AML-193 (cell line): ENCODE measurements around the gene EVPLL.
"Not testable (repeated sequence)": the region's sequence is repeated elsewhere in the genome, so short reads cannot be mapped to it uniquely, and the experiment has no call there.

Experiments used
- DNase-seq, 2 experiments: peaks; one replicate each; lab custom pipeline; 2025; lab: John Stamatoyannopoulos, UW

Gene EVPLL

DNA sequence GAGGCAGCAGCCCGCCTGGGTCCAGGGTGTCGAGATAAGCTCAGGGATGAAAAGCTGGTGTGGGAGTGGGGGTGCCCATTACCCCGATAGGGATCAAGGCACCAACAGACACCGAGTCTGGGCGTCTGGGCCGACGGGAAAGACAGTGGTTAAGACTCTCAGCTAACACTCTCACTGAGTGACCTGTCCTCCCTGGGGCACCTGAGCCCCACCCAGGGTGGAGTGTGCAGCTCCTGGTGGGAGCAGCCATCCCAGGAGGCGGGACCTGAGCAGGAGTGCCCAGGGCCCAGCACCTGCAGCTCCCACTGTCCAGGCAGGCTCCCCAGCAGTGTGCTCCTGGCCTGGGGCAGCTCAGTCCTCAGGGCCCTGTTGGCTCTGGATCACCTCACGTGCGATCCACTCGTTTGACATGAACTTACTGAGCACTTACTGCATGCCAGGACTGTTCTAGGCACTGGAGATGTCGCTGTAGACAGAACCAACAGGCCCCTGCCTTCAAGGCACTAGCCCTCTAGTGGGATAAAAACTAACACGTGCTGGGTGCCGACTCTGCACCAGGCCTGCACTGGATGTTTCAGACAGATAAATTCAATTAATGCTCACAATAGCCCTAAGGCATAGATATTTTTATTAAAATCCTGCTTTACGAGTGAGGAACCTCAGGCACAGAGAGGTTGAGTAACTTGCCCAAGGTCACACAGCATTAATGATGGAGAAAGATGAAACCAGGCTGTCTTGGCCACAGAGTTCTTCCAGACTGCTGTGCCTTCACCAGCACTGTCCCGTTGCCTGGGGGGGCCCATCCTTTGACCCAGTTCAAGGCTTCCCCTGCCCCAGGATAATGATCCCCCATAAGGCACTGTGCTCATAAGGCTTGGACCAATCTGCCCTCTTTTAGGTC lies 1.9 kb downstream of the EVPLL start:
- no peak for DNase-seq

DNA sequence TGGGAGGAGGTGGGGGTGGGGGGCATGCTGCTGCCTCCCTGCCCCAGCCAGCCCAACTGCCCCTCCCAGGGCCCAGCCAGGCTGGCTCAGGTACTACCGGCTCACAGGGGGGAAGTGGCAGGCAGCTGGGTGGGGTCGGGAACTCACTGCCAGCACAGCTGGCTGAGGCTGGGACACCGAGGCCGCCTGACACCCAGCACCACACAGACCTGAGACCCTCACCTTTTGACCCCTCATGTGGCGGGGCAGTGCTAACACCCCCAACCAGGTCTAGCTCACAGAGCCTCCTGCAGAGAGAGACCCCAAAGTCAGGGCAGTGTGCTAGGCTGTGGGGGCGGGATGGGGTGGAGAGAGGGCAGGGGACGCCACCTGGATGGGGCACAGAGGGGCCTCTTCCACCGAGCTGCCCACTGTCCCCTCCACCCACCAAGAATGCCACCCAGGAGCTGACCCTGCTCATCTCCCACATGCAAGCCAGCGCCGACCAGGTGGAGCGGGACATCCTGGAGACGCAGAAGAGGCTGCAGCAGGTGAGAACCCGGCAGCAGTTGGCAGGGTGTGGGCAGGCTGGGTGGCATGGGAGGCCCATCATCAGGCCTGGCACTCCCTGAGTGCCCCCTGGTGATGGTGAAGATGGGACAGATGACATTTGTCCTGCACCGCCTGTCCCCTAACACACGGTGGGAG lies 3.0 kb downstream of the EVPLL start:
- DNase-seq, result no peak

DNA sequence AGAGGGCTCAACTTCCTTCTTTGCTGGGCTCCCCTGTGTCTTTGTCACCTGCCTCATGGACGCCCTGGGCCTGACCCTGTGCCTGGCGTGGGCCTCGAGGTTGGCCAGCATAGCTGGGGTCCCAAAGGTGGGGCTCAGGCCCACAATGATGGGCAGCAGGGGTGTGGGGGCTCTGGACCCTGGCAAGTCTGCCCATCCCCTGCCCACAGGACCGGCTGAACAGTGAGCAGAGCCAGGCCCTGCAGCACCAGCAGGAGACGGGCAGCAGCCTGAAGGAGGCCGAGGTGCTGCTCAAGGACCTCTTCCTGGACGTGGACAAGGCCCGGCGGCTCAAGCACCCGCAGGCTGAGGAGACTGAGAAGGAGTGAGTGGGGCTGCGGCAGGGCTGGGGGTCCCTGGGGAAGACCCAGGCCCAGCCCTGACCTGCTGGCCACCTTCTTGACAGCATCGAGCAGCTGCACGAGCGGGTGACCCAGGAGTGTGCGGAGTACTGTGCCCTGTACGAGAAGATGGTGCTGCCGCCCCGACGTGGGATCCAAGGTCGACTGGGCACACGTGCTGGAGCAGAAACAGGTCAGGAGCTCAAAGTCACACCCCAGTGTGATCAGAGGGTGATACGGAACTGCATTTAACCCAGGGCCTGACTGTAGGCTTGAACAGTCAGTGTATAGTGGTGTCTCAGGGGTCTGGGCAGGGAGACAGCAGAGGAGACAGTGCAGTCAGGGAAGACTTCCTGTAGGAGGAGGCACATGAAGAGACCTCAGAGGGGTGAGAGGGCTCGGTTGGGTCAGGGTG lies 3.8 kb downstream of the EVPLL start:
- DNase-seq, result no peak

DNA sequence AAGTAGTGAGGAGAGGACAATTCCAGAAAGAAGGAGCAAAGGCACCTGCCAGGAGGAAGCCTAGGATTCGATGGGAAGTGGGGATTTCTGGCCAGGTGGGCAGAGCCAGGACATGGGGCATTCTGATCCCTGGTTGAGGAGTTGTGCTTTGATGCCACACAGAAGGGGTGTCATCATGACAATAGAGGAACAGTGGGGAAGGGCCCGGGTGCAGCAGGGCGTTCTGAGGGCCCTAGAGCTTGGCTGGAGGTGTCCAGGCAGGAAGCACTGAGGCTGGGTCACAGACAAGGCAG lies 4.3 kb downstream of the EVPLL start:
- DNase-seq, result no peak

DNA sequence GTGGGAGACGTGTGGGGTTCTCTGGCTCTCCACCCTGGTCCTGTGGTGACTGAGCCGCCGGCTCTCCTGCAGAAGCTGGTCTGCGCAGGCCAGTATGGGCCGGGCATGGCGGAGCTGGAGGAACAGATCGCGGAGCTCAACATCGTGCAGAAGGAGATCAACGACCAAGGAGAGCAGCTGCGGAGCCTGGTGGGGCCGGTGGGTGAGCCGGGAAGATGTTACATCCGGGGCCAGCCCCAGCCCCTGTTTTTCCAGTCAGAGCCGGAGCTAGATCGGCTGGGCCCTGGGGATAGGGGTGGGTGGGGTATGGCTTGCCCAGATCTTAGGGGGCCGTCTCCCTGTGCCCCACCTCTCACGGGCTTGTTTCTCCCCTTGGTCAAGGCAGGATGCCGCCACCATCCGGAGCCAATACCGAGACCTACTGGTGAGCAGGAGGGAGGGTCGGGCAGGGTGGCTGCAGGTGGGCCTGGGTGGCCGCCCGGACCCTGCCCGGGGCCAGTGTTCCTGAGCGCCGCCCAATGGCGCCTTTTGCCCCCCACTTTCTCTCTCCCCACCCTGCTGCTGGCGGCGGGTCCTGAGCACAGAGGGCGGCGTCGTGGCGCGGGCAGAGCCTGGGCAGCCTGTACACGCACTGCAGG lies 5.0 kb downstream of the EVPLL start:
- no peak for DNase-seq

DNA sequence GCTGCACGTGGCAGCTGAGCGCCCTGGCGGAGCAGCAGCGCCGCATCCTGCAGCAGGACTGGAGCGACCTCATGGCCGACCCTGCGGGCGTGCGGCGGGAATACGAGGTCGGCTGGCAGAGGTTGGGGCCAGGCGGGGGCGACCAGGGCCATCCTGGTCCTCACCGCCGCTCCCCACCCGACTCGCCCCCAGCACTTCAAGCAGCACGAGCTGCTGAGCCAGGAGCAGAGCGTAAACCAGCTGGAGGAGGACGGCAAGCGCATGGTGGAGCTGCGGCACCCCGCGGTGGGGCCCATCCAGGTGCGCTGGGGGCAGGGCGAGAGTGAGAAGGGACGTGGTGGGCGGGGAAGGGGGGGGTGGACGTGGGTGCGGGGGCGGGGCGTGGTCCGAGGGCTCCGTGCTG lies 5.5 kb downstream of the EVPLL start:
- DNase-seq, result not testable (repeated sequence)

DNA sequence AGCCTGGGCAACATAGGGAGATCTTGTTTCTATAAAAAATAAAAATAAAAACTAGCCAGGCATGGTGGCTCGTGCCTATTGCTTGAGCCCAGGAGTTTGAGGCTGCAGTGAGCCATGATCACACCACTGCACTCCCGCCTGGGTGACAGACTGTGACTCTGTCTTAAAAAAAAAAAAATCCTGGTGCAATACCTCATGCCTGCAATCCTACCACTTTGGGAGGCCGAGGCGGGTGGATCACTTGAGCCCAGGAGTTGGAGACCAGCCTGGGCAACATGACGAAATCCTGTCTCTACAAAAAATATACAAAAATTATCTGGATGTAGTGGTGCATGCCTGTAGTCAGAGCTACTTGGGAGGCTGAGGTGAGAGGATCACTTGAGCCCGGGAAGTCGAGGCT lies 6.7 kb downstream of the EVPLL start:
- not testable (repeated sequence) for DNase-seq

DNA sequence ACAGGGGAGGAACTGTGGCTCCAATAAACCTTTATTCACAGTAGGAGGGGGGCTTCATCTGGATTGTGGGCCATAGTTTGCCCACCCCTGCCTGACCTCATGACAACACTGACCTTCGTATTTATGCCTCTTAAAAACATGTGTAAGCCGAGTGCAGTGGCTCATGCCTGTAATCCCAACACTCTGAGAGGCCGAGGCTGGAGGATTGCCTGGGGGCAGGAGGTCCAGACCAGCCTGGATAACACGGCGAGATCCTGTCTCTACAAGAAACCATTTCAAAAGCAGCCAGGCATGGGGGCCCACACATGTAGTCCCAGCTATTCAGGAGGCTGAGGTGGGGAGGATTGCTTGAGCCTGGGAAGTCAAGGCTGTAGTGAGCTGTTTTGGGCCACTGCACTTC lies 10.0 kb downstream of the EVPLL start:
- not testable (repeated sequence) for DNase-seq

DNA sequence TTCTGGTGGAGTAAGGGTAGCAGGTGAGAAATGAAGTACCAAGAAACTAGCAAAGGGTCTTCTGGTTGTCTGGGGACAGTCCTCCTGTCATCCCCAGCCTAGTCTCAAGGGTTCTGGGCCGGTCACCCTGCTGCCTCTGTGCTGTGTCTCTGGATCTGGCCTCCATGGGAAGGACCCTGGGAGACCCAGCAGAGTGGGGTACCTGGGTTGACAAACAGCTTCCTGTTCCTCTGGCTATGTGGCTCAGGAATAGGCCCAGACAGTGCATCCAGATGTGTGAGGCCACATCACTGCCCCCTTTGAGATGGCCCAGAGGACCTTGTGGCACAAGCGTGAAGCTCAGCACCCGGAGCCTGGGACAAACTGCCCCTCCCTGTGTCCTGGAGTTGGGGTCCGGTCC lies 10.7 kb downstream of the EVPLL start:
- DNase-seq, result not testable (repeated sequence)

DNA sequence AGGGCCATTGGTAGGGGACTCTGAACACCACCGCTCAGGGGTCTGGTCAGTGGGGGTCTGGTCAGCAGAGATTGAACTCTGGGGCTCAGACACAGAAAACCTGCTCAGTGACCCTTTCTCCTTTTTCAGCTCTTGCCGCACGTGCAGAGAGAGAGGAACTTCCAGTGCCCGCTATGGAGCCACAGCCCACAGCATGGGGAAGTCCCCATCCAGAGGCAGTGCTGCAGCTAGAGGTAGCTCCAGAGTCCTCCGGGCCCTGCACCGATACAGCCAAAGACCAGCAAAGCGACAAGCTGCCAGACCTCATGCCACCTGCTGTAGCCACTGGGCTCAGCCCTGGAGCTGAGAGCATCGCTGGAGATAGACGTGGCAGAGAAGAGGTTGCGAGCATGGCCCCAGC lies 11.2 kb downstream of the EVPLL start:
- not testable (repeated sequence) for DNase-seq

DNA sequence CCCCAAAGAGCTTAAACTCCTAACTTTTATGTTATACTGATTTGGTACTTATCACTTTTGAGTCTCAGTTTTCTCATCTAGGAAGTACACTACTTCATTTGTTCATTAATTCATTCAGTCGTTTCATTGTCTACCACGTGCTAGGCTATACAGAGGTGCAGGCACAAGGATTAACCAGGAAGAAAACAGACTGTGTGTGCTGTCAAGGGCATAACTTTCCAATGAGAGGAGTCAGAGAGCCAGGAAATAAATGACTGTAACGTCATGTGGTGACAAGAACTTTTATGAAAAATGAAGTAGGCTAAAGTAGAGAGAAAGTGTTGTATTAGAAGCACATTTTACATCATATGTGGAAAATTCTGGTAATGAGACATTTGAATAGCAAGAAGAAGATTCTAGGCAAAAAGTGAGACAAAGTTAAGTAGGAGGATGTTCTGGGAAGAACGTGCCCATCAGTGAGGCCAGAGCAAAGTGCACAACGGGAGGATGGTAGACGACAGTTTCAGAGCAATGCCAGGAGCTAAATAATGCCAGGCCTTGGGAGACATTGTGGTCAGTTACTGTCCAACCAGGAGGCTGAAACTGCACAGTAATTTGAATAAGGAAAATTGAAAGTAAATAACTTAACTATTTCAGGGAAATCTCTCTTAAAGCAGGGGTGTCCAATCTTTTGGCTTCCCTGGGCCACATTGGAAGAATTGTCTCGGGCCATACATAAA lies 24.5 kb downstream of the EVPLL start:
- DNase-seq, result not testable (repeated sequence)

DNA sequence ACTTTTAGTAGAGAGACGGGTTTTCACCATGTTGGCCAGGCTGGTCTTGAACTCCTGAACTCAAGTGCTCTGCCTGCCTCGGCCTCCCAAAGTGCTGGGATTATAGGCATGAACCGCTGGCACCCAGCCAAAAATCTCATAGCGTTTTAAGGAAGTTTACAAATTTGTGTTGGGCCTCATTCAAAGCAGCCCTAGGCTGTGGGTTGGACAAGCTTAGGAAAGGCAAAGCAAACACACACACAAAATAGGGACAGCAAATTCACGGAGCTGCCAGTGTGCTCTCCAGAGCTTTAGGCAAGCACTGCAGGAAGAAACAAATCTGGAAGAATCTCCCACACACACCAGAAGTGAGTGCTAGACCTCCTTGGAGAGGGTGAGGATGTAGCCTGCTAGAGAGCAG lies 25.6 kb downstream of the EVPLL start:
- DNase-seq, result not testable (repeated sequence)

DNA sequence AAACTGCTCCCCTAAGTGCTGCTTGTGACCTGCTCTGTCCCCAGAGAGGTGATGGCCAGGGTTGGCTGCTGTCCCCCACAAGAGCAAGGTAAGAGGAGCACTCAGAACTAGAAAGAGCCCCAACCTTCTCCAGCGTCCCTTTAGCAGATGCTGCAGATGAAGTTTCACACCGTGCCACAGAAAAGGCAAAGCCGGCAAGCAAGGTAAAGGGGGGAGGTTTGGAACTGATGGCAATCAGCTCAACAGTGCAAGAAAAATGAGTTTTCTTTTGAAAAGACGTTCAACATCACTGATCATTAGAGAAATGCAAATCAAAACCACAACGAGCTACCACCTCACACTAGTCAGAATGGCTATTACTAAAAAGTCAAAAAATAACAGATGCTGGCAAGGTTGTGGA lies 26.0 kb downstream of the EVPLL start:
- DNase-seq, result not testable (repeated sequence)

DNA sequence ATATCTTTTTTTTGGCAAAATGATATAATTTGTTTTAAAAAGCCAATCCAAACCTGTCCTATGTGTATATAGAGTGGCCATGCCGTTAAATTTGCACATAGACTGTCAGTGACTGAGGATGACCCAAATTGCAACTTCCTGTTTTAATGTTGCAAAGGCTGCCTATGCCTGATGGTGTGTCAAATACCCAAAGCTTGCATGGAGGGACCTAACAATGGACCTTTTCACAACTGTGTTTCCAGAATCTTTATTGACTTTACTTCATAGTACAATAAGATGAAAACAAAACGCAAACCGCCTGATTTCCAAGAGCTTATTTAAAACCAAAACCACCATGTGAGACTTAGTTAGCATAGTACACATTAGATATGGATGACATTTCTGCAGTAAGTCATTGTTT lies 31.3 kb downstream of the EVPLL start:
- peak; percentile 15 to 40 for DNase-seq

DNA sequence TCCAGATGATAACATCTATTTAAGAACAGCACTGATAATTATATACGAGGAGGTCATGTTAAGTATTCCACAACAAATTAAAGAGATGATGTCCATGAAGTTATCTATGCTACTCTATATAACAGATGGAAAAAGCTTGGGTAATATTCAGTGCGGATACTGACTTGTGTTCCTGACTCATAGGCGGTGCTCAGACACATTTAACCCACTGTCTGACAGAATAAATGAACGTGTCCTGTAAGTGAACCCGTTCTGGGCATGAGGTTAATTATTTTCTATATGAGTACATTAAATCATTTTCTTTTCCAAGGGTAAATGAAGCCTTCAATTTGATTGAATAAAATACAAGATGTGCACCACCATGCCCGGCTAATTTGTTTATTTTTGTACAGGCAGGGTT lies 31.7 kb downstream of the EVPLL start:
- DNase-seq, result not testable (repeated sequence)

DNA sequence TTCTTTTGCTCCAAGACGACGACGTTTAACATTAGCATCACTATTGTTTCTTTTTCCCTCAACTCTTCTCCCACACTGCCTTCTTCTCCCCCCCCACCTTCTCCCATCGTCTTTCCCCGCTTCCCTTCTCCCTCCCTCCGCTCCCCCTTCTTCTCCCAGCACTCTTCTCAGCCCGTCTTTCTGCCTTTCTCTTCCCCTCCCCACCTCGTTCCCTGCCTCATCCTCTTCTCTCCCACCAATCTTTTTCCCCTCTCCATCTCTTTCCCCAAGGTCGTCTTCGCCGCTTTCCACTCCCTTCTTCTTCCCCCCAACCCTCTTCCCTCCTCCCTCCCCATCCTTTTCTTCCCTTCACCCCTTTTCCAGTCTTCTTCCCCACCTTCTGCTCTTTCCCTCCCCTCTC lies 33.2 kb downstream of the EVPLL start:
- not testable (repeated sequence) for DNase-seq

DNA sequence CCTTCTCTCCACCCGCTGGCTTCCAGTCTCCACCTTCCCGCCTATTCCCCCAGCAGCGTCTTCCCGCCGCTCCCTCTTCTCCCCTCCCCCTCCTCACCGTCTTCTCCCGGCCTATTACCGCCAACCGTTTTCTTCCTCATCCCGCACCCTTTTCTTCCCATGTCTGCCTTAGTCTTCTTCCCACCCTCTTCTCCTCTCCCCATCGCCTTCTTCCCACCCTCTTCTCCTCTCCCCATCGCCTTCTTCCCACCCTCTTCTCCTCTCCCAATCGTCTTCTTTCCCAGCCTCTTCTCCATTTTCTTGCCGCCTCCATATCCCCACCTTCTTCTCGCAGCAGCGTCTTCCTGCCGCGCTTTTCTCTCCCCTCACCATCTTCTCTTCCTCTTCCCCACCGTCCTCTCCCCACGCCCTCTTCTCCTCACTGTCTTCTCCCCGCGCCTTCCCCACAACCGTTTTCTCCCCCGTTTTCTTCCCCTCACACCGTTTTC lies 33.8 kb downstream of the EVPLL start:
- peak in 1 of 2 experiments; percentile 18 for DNase-seq

DNA sequence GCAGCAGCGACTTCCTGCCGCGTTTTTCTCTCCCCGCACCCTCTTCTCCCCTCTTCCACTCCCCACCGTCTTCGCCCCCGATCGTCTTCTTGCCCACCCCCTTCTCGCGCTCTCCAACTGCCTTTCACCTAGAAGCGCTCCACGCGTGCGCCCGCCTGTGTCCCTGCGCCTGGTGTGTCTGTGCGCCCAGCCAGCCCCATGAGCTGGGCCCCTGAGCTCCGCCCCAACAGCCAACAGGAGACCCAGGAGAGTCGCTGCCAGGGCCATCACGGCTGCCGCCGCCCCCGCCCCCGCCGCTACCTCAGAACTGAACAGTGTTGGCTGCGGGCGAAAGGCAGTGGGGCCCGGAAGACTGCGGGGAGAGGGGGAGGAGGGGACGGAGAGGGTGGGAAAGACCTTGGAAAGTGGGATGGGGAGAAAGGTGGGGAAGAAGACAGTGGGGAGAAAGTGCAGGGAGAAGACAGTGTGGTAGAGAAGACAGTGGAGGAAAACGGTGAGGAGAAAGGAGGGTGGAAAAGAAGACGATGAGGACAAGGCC lies 34.5 kb downstream of the EVPLL start:
- DNase-seq, result not testable (repeated sequence)

DNA sequence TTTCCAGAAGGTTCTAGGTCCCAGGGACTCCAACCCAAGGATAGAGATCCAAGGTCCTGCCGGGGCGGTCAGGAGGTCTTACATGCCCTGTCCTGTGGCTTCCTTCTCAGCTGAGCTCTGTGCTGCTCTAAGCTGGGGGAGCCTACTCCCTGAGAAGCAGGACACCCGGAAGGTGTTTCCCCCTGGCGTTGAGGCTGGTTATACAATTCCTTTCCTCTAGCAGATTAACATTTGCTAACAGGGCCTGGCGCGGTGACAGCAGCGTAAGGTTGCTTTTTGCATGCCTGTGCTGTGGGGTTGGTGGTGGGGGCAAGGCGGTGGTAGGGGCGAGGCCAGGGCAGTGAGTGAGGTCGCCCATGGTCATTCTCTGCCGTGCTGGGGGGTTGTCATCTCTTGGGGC lies 43.9 kb downstream of the EVPLL start:
- not testable (repeated sequence) for DNase-seq

DNA sequence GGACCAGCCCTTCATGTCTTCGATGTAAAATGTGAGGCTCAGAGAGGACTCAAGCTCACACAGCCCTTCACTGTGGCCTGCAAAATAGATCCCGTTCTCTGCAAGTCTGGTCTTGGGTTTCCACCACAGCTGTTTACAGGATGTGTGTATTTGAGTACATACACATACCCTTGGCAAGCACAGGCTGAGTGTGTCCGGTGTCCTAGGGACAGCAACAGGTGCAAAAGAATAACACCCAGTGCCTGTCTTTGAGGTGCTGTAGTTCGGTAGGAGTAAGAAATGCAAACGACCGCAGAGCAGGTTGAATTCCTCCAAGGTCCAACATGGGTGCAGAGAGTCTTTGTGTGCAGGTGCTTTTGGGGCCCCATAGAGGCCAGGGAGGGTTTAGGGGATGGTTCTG lies 44.9 kb downstream of the EVPLL start:
- DNase-seq, result not testable (repeated sequence)

DNA sequence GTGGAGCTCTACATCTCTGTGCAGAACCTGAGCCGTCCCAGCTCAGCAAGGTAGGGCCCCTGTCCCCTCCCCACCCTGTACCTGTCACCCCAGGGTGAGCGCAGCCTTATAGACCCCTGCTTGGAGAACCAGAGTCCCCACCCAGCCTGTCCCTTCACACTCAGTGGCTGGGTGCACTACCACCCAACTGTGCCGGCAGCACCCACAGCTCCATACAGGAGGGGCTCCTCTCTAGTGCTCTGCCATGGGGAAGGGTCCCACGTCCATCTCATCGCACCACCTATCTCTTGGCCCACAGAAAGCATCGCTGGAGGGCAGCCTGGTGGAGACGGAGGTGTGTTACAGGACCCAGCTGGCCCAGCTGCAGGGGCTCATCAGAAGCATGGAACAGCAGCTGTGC lies 45.4 kb downstream of the EVPLL start:
- DNase-seq, result not testable (repeated sequence)
